ENCODE data around the gene SYNJ2.

Gene SYNJ2

GRCh38 chr6:158131926-158132325 lies 150.3 kb downstream of the SYNJ2 start:
- peak; percentile 15 for DNase-seq (ENCODE audit: low spot score)

- no peak for DNase-seq (ENCODE audit: low spot score)
These were observed 161.1 kb downstream of the SYNJ2 start for GRCh38 chr6:158142789-158143188.

- DNase-seq (ENCODE audit: low spot score), result no peak
These were observed 162.0 kb downstream of the SYNJ2 start for GRCh38 chr6:158143700-158144099.

All from CD4-positive, alpha-beta T cell treated with Interleukin-2 at 100 ng/mL for 4 hours (primary cell).